Stomach (tissue), 4 donors: ENCODE measurements around the gene ZNF841.

Experiments used
- CTCF ChIP-seq, 7 experiments: fragments of 450-650 bp in 4 of 7; fragments of 200-600 bp in 3 of 7; sonication (generic) in 3 of 7; IDR thresholded peaks; one replicate each; pipeline ENCODE4 v1.5.1; 2016 to 2019; ENCODE audit warnings: antibody characterized with exemption in 7 of 7, control low read depth in 2 of 7, mild to moderate bottlenecking in 1 of 7
- EP300 ChIP-seq: sonication (generic); formaldehyde crosslinking; IDR thresholded peaks from one replicate; pipeline ENCODE4 v1.6.1; 2017; ENCODE audit warnings: antibody characterized with exemption
- POLR2A ChIP-seq, 4 donors: fragments of 450-650 bp; IDR thresholded peaks; one replicate each; pipeline ENCODE4 v1.6.1; 2016; ENCODE audit warnings: antibody characterized with exemption in 4 of 4, control low read depth in 2 of 4, mild to moderate bottlenecking in 1 of 4, moderate library complexity in 1 of 4

GRCh38 chr19:52138983-52139251 is 43.4 kb upstream of the ZNF841 start:
- TF ChIP-seq CTCF (IDR thresholded peaks at IDR 0.05) (no peak), POLR2A (IDR thresholded peaks at IDR 0.05) (no peak), EP300 (no peak)
